Transverse colon (tissue), 4 donors: ENCODE results near the gene GPLD1. TPM values are rescaled to one million over a fixed set of nuclear protein-coding genes. Genes with fewer than 3 reads are reported as not detected.

Experiments used
- DNase-seq: peaks from one replicate; pipeline ENCODE4 v3.0.0-alpha.2; 2019
- H3K27ac ChIP-seq, 4 donors: fragments of 200-600 bp; sonication (generic); 2 replicates each; pipeline ENCODE4 v1.5.1; 2016 to 2018; ENCODE audit warnings: inconsistent platforms in 4 of 4
- H3K27me3 ChIP-seq: fragments of 200-600 bp; sonication (generic); 2 replicates; pipeline ENCODE4 v1.5.1; 2017; ENCODE audit warnings: inconsistent platforms
- H3K36me3 ChIP-seq, 4 donors: fragments of 200-600 bp; sonication (generic); 2 replicates each; pipeline ENCODE4 v1.5.1; 2017 to 2019; ENCODE audit warnings: inconsistent platforms in 4 of 4
- H3K4me1 ChIP-seq, 4 donors: fragments of 200-600 bp; sonication (generic); 2 replicates each; pipeline ENCODE4 v1.5.1; 2017 to 2020; ENCODE audit warnings: inconsistent platforms in 4 of 4
- H3K4me3 ChIP-seq, 4 donors: fragments of 200-600 bp; sonication (generic); 1 replicate in 1 of 4; 2 replicates in 3 of 4; pipeline versions ENCODE4 v1.5.1 to v1.6.1; 2017 to 2019; ENCODE audit warnings: inconsistent platforms in 4 of 4
- H3K9me3 ChIP-seq, 2 donors: fragments of 200-600 bp; sonication (generic); 2 replicates each; pipeline ENCODE4 v1.5.1; 2017 to 2019; ENCODE audit warnings: inconsistent platforms in 2 of 2
- CTCF ChIP-seq, 5 experiments: fragments of 200-600 bp in 3 of 5; fragments of 450-650 bp in 2 of 5; sonication (generic) in 3 of 5; IDR thresholded peaks; 1 replicate in 2 of 5; 2 replicates in 3 of 5; pipeline ENCODE4 v1.5.1; 2016 to 2017; ENCODE audit warnings: antibody characterized with exemption in 5 of 5, inconsistent platforms in 3 of 5, mild to moderate bottlenecking in 2 of 5, moderate library complexity in 1 of 5
- EP300 ChIP-seq: sonication (generic); formaldehyde crosslinking; IDR thresholded peaks from one replicate; pipeline ENCODE4 v1.6.1; 2017; ENCODE audit warnings: antibody characterized with exemption, low read depth
- POLR2A ChIP-seq: fragments of 450-650 bp; IDR thresholded peaks from one replicate; pipeline ENCODE4 v1.6.1; 2016; ENCODE audit warnings: antibody characterized with exemption, mild to moderate bottlenecking, moderate library complexity
- POLR2AphosphoS5 ChIP-seq, 3 donors: sonication (generic); formaldehyde crosslinking; IDR thresholded peaks; one replicate each; pipeline ENCODE4 v1.6.1; 2016; ENCODE audit warnings: antibody characterized with exemption in 3 of 3
- WGBS, 2 donors: methylation state at CpG; one replicate each; pipeline ENCODE4 v1.1.5; 2018; ENCODE audit warnings: low coverage in 1 of 2; 5-methylcytosine and 5-hydroxymethylcytosine counted together
- in situ Hi-C, 4 donors: fragments of 200-750 bp; cut with MboI; loops; one replicate each; pipeline versions ENCODE4 v1.15.0 to v1.15.1; 2017; ENCODE audit warnings: low sequenced_read_pairs in 3 of 4, low pct_ligation_motif_present in 1 of 4, low pct_unique_long_range_greater_than_20kb in 1 of 4
- intact Hi-C: fragments of 100-400 bp; cut with DNase I; formaldehyde crosslinking; loops from one replicate; pipeline ENCODE4 v1.15.1; 2023; ENCODE audit warnings: low total_unique reads
- total RNA-seq, 4 donors: library from RNA; depleted of rRNA; stranded (reverse); fragments of >200 nt; gene quantifications; one replicate each; pipeline ENCODE4 v1.1.0, GENCODE V29; 2016

GPLD1 gene
- total RNA-seq, 4 donors from 2014 or later: 0.96 to 5.2 (median 1.4) TPM

GRCh38 chr6:24446670-24447069 is 42.7 kb downstream of the GPLD1 start:
- intact Hi-C loops (no loop called here), in situ Hi-C loops (loop anchor here in 1 of 4 donors (25.0 kb wide), 1 partner anchor 241 kb away; no protein-coding TSS in a partner anchor)
- WGBS, 2 donors: 79 to 85% methylated on average over 6 to 7 of the region's 7 CpGs
- TF ChIP-seq EP300: no peak
- no peak for TF ChIP-seq CTCF (IDR thresholded peaks at IDR 0.05)
- TF ChIP-seq POLR2A: no peak
- TF ChIP-seq POLR2AphosphoS5 (IDR thresholded peaks at IDR 0.05): no peak
- Histone ChIP-seq H3K27ac (no peak overlapping the region), H3K27me3 (no peaks in the 10 kb centered on the region), H3K4me3 (no peak overlapping the region), H3K4me1 (no peaks in the 10 kb centered on the region), H3K9me3 (no peaks in the 10 kb centered on the region), H3K36me3 (no peaks in the 10 kb centered on the region)
- no peak for DNase-seq

- no peak overlapping the region for H3K4me3 ChIP-seq
- TF ChIP-seq POLR2A (no peak), POLR2AphosphoS5 (IDR thresholded peaks at IDR 0.05) (no peak), EP300 (no peak), CTCF (IDR thresholded peaks at IDR 0.05) (no peak)
- no peaks in the 10 kb centered on the region for H3K4me1 ChIP-seq
- no peaks in the 10 kb centered on the region for H3K9me3 ChIP-seq
- intact Hi-C loops: no loop called here
- in situ Hi-C loops: loop anchor here in 1 of 4 donors (25.0 kb wide), 1 partner anchor 242 kb away; no protein-coding TSS in a partner anchor
- no peaks in the 10 kb centered on the region for H3K27me3 ChIP-seq
- no peak overlapping the region for H3K27ac ChIP-seq
- WGBS, 2 donors: 72% methylated on average over 4 of the region's 4 CpGs; no CpG with 5 or more reads in 1 of the 2 donors
- no peak for DNase-seq
- no peaks in the 10 kb centered on the region for H3K36me3 ChIP-seq
These were observed 43.7 kb downstream of the GPLD1 start for GRCh38 chr6:24445704-24446103.

GRCh38 chr6:24444588-24444987 is 44.8 kb downstream of the GPLD1 start:
- intact Hi-C loops: no loop called here
- no peaks in the 10 kb centered on the region for H3K27me3 ChIP-seq
- in situ Hi-C loops: loop anchor here in 1 of 4 donors (25.0 kb wide), 1 partner anchor 243 kb away; no protein-coding TSS in a partner anchor
- H3K36me3 ChIP-seq: no peaks in the 10 kb centered on the region
- TF ChIP-seq EP300 (no peak), POLR2AphosphoS5 (IDR thresholded peaks at IDR 0.05) (no peak), POLR2A (no peak), CTCF (IDR thresholded peaks at IDR 0.05) (no peak)
- no peaks in the 10 kb centered on the region for H3K9me3 ChIP-seq
- H3K4me3 ChIP-seq: no peak overlapping the region
- H3K27ac ChIP-seq: no peak overlapping the region
- H3K4me1 ChIP-seq: no peaks in the 10 kb centered on the region
- WGBS, 2 donors: 94% methylated on average over 4 of the region's 4 CpGs; no CpG with 5 or more reads in 1 of the 2 donors
- no peak for DNase-seq

- WGBS, 2 donors: 74 to 80% methylated on average over 3 of the region's 3 CpGs
- DNase-seq: no peak
- intact Hi-C loops: no loop called here
- H3K4me3 ChIP-seq: no peak overlapping the region
- no peaks in the 10 kb centered on the region for H3K36me3 ChIP-seq
- no peaks in the 10 kb centered on the region for H3K9me3 ChIP-seq
- H3K27ac ChIP-seq: no peak overlapping the region
- no peaks in the 10 kb centered on the region for H3K27me3 ChIP-seq
- TF ChIP-seq POLR2AphosphoS5 (IDR thresholded peaks at IDR 0.05) (no peak), CTCF (IDR thresholded peaks at IDR 0.05) (no peak), POLR2A (no peak), EP300 (no peak)
- H3K4me1 ChIP-seq: no peaks in the 10 kb centered on the region
- in situ Hi-C loops: loop anchor here in 1 of 4 donors (25.0 kb wide), 1 partner anchor 246 kb away; no protein-coding TSS in a partner anchor
These were observed 47.8 kb downstream of the GPLD1 start for GRCh38 chr6:24441599-24441904.
